Osteocyte (in vitro differentiated cells): Measurements from ENCODE around the gene RIMKLA. TPM values are rescaled to one million over a fixed set of nuclear protein-coding genes. Genes with fewer than 3 reads are reported as not detected.

ENCODE experiments used
- DNase-seq: peaks from one replicate; pipeline ENCODE4 v3.0.0; 2021; ENCODE audit warnings: mixed read lengths; ENCODE audit not compliant: unreplicated experiment; ENCODE audit errors: extremely low spot score
- H3K27ac Mint-ChIP-seq: one replicate; pipeline ENCODE4 v1.8.0; 2021; ENCODE audit warnings: mild to moderate bottlenecking, mixed read lengths; ENCODE audit not compliant: unreplicated experiment
- H3K27me3 Mint-ChIP-seq: one replicate; pipeline ENCODE4 v1.8.0; 2021; ENCODE audit warnings: mixed read lengths; ENCODE audit not compliant: unreplicated experiment
- H3K36me3 Mint-ChIP-seq: one replicate; pipeline ENCODE4 v1.8.0; 2021; ENCODE audit warnings: mixed read lengths; ENCODE audit not compliant: unreplicated experiment
- H3K4me1 Mint-ChIP-seq: one replicate; pipeline ENCODE4 v1.8.0; 2021; ENCODE audit warnings: mixed read lengths; ENCODE audit not compliant: unreplicated experiment
- H3K4me3 Mint-ChIP-seq: one replicate; pipeline ENCODE4 v1.8.0; 2021; ENCODE audit warnings: mild to moderate bottlenecking, moderate library complexity, mixed read lengths; ENCODE audit not compliant: unreplicated experiment
- H3K9me3 Mint-ChIP-seq: one replicate; pipeline ENCODE4 v1.8.0; 2021; ENCODE audit warnings: mixed read lengths; ENCODE audit not compliant: unreplicated experiment
- total RNA-seq: library from RNA; stranded (reverse); gene quantifications from 2 replicates; pipeline ENCODE4 v1.2.1, GENCODE V29; 2021
- TF ChIP-seq, protein P1 (sequence below): fragments of 200-600 bp; sonication (generic); IDR thresholded peaks from 2 replicates; pipeline ENCODE4 v1.5.0; 2021; ENCODE audit warnings: antibody characterized with exemption, mild to moderate bottlenecking, moderate library complexity

RIMKLA gene
- total RNA-seq, 1 donor from 2014 or later = not detected

DNA sequence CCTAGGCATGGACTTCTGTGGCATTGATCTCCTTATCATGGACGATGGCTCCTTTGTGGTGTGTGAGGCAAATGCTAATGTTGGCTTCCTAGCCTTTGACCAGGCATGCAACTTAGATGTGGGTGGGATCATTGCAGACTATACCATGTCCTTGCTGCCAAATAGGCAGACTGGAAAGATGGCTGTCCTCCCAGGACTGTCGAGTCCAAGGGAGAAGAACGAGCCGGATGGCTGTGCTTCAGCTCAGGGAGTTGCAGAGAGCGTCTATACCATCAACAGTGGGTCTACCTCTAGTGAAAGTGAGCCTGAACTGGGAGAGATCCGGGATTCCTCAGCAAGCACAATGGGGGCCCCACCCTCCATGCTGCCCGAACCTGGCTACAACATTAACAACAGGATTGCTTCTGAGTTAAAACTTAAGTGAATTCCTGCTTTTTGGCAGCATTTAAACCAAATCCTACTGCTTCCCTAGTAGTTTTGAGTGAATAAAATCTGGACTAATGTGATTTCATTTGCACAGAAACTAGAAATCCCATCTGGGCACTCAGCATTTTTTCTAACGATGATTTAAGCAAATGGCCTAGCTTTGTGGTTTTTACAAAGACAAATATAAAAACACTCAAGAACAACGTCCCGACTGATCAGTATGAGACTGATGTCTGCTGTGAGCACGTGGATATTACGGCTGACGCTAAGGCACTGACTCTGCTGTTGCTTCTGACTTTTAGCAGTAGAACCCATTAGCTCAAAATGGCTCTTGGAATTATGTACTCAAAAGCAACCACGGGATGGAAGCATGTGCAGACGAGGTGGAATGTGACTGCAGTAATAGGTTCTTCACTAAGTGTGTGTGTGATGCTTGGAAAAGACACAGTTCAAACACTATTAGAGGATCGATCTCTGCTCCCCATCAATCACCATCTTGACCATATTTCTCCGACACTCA lies 34.2 kb downstream of the RIMKLA start:
- no peak overlapping the region for H3K4me3 Mint-ChIP-seq
- H3K4me1 Mint-ChIP-seq = no peaks in the 10 kb centered on the region
- no peak for DNase-seq
- TF ChIP-seq, protein P1, sequence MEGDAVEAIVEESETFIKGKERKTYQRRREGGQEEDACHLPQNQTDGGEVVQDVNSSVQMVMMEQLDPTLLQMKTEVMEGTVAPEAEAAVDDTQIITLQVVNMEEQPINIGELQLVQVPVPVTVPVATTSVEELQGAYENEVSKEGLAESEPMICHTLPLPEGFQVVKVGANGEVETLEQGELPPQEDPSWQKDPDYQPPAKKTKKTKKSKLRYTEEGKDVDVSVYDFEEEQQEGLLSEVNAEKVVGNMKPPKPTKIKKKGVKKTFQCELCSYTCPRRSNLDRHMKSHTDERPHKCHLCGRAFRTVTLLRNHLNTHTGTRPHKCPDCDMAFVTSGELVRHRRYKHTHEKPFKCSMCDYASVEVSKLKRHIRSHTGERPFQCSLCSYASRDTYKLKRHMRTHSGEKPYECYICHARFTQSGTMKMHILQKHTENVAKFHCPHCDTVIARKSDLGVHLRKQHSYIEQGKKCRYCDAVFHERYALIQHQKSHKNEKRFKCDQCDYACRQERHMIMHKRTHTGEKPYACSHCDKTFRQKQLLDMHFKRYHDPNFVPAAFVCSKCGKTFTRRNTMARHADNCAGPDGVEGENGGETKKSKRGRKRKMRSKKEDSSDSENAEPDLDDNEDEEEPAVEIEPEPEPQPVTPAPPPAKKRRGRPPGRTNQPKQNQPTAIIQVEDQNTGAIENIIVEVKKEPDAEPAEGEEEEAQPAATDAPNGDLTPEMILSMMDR = no peak
- H3K9me3 Mint-ChIP-seq = no peaks in the 10 kb centered on the region
- no peak overlapping the region for H3K27ac Mint-ChIP-seq
- no peaks in the 10 kb centered on the region for H3K36me3 Mint-ChIP-seq
- H3K27me3 Mint-ChIP-seq = peaks cover 5% of the 10 kb centered on the region

DNA sequence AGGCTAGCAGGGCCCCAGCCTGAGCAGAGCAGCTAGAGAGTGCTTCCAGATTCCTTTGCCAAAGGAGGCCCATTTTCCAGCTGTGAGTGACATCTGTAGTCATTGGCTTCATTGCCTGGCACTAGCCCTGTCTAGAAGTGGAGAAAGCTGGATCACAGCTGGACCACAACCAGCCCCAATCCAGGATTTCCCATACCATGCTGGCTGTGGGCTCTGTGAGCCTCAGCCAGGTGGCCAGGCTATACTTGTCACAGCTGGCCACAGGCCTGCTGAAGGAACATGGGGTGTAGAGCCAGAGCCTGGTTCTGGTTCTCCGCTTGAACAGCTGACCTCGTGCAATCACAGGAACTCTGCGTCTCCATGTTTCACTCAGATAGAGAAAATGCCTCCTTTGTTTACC lies 36.6 kb downstream of the RIMKLA start:
- TF ChIP-seq, protein P1 = no peak
- Mint-ChIP-seq H3K27ac (no peak overlapping the region), H3K9me3 (no peaks in the 10 kb centered on the region), H3K27me3 (peaks cover 18% of the 10 kb centered on the region), H3K4me1 (no peaks in the 10 kb centered on the region), H3K36me3 (no peaks in the 10 kb centered on the region), H3K4me3 (no peak overlapping the region)
- no peak for DNase-seq

DNA sequence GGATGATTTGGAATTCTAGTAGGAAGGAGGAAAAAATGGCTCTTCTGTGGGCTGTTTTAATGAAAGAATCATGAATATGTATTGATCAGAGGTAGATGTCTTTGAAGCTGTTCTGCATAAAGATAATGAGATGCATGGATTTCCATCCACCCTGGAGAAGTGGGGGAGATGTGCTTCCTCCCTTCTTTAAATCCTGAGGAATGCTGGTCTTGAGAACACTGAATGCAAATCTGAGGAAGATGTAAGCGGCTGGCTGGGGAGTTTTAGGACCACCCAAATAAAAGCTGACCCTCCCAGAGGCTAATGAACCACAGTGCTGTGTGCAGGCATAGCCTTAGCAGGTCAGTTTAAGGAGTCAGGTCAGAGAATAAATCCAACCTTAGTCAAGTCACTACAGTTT lies 37.9 kb downstream of the RIMKLA start:
- no peaks in the 10 kb centered on the region for H3K4me1 Mint-ChIP-seq
- H3K4me3 Mint-ChIP-seq = no peak overlapping the region
- H3K36me3 Mint-ChIP-seq = no peaks in the 10 kb centered on the region
- no peaks in the 10 kb centered on the region for H3K9me3 Mint-ChIP-seq
- no peak for DNase-seq
- peaks cover 21% of the 10 kb centered on the region for H3K27me3 Mint-ChIP-seq
- TF ChIP-seq, protein P1 = no peak
- no peak overlapping the region for H3K27ac Mint-ChIP-seq

DNA sequence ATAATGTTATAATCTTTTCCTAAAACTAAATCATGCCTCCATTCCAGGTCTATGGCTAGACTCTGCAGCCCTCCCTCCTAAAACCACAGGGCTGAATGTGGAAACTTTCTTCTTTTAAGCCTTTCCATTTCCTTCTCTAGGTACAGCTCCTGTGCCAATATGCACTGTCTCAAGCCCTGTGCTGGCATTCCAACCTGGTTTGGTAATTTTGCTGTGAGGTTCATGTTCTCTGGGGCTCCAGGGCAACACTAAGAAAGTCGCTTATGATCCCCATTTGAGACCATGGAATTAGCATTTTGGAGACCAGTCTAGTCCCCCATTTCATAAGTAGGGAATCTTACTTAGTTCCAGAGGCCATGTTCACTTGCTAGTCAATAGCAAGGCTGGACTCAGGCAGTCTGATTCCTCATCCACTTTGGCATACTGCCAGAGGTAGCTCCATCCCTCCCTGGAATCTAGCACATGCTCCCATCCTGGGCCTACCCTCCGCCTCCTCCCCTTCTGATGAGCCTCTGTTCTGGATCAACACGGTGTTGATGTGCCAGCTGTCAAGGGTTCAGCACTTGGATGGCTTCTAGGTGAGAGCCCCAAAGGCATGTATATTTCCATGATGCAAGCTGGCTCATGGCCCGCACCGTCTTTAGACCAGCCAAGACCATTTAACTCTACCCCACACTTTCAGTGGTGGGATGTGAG lies 38.7 kb downstream of the RIMKLA start:
- no peak overlapping the region for H3K4me3 Mint-ChIP-seq
- TF ChIP-seq, protein P1 = no peak
- no peaks in the 10 kb centered on the region for H3K36me3 Mint-ChIP-seq
- no peak for DNase-seq
- H3K9me3 Mint-ChIP-seq = no peaks in the 10 kb centered on the region
- H3K27me3 Mint-ChIP-seq = peaks cover 28% of the 10 kb centered on the region
- no peaks in the 10 kb centered on the region for H3K4me1 Mint-ChIP-seq
- H3K27ac Mint-ChIP-seq = no peak overlapping the region

DNA sequence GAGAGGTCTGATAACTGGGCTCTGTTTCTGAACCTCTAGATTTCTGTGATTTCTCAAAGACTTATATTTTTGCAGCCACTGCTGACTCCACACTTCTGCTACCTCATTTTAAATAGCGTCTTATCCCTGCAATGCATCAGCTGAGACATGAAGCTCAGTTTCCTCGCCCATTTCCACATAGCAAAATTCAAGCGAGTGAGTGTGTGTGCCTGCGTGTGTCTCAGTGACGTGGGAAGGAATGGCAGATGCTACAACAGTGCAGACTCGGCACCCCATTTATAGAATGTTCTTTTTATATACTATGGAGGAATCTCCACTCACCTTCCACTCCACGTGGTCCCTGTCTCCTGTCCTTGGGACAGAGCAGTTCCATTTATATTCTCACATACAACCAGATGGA lies 39.5 kb downstream of the RIMKLA start:
- H3K4me1 Mint-ChIP-seq = no peaks in the 10 kb centered on the region
- no peak overlapping the region for H3K27ac Mint-ChIP-seq
- no peak for DNase-seq

More for the DNA sequence above, 39.5 kb downstream of the RIMKLA start:
- H3K4me3 Mint-ChIP-seq = no peak overlapping the region
- H3K27me3 Mint-ChIP-seq = peaks cover 35% of the 10 kb centered on the region
- H3K36me3 Mint-ChIP-seq = no peaks in the 10 kb centered on the region
- TF ChIP-seq, protein P1 = no peak
- no peaks in the 10 kb centered on the region for H3K9me3 Mint-ChIP-seq
